Ectodermal cell (in vitro differentiated cells): ENCODE measurements around the gene NEURL3.
"Not testable (repeated sequence)": the region's sequence is repeated elsewhere in the genome, so short reads cannot be mapped to it uniquely, and the experiment has no call there.

Experiments
- H3K27ac ChIP-seq: 2 replicates; pipeline ENCODE4 v1.7.0; 2013; ENCODE audit warnings: mild to moderate bottlenecking, low read depth, low read length; ENCODE audit not compliant: insufficient read depth, poor library complexity, severe bottlenecking
- H3K27me3 ChIP-seq: 2 replicates; pipeline ENCODE4 v1.7.0; 2013; ENCODE audit warnings: mild to moderate bottlenecking, low read length; ENCODE audit not compliant: insufficient read depth, control insufficient read depth, poor library complexity, severe bottlenecking
- H3K36me3 ChIP-seq: one replicate; pipeline ENCODE4 v1.7.0; 2013; ENCODE audit warnings: low read length; ENCODE audit not compliant: control insufficient read depth, insufficient read depth
- H3K4me1 ChIP-seq: one replicate; pipeline ENCODE4 v1.7.0; 2013; ENCODE audit warnings: low read length; ENCODE audit not compliant: control insufficient read depth, insufficient read depth
- H3K4me3 ChIP-seq: 2 replicates; pipeline ENCODE4 v1.7.0; 2013; ENCODE audit warnings: low read depth, low read length, control low read depth; ENCODE audit not compliant: insufficient read depth
- H3K9me3 ChIP-seq: 2 replicates; pipeline ENCODE4 v1.7.0; 2013; ENCODE audit warnings: mild to moderate bottlenecking, low read length, moderate library complexity; ENCODE audit not compliant: control insufficient read depth
- WGBS, 2 experiments: methylation state at CpG; one replicate each; pipeline ENCODE4 v1.1.7; 2013; ENCODE audit warnings: missing lambda C conversion rate in 2 of 2; 5-methylcytosine and 5-hydroxymethylcytosine counted together

NEURL3 gene

DNA sequence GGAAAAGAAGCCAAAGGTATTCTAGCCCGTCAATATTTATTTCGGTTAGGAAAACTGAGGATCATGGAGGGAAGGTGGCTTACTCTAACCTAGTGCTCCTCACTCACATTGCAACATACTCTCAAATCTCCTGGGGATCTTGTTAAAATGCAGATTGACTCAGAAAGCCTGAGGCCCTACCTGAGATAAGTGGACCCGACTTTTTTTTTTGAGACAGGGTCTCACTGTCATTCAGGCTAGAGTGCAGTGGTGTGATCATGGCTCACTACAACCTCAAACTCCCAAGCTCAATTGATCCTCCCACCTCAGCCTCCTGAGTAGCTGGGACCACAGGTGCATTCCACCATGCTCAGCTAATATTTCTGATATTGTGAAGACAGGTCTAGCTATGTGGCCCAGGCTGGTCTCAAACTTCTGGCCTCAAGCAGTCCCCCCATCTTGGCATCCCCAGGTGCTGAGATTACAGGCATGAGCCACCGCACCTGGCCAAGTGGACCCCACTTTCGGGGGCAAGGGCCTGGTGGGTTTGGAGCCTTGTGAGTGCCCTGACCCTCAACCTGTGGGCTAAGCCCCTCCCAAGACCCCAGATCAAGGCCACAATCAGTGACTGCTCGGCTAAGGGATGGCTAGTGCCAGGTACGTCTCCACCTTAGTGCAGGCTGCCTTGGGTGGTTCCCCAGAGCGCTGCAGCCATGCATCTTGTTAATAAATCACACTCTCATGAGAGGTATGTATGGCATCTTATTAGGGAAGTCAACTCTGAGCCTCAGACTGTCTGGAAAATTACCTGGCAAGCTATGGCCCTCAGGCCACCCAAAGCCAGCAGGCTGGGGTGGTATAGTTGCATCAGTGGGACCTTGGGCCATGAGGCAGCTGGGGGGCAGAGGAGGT is 1.1 kb upstream of the NEURL3 start:
- peaks cover 12% of the 10 kb centered on the region for H3K27me3 ChIP-seq
- H3K27ac ChIP-seq = no peak overlapping the region
- no peaks in the 10 kb centered on the region for H3K9me3 ChIP-seq
- no peak overlapping the region for H3K4me3 ChIP-seq
- no peaks in the 10 kb centered on the region for H3K36me3 ChIP-seq
- WGBS, 2 experiments = 88 to 95% methylated on average over 8 of the region's 8 CpGs
- peaks cover 8% of the 10 kb centered on the region for H3K4me1 ChIP-seq

DNA sequence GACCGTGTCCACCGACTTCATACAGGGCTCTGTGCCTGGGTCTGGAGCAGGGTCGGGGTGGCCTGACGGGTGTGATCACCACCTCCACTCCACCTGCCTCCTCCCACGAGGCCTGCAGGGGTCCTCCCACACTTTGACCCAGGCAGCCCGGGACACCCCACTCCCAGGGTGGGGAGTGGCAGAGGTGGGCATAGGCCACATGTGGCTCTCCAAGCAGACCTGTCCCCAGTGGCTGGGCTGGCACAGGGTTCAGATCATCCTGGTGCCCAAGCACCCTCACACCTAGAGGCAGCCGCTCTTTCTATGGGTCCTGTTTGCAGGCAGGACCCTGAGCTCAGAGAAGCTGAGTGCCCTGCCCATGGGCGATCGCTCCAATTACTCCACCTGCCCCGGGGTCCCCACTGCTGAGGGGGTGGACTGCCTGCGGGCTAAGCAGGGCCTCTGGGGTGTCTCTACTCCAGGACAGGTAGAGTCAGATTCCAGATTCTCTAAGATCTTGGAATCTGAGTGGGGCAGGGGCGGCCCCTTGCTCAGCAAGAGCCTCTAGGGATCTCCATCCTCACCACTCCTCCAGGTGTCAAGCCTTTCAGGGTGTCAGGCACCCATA is 1.4 kb downstream of the NEURL3 start:
- peaks cover 6% of the 10 kb centered on the region for H3K27me3 ChIP-seq
- no peak overlapping the region for H3K4me3 ChIP-seq
- no peak overlapping the region for H3K27ac ChIP-seq
- no peaks in the 10 kb centered on the region for H3K9me3 ChIP-seq
- peaks cover 8% of the 10 kb centered on the region for H3K4me1 ChIP-seq
- 92% methylated on average over 12 of the region's 12 CpGs for WGBS, 2 experiments
- no peaks in the 10 kb centered on the region for H3K36me3 ChIP-seq

DNA sequence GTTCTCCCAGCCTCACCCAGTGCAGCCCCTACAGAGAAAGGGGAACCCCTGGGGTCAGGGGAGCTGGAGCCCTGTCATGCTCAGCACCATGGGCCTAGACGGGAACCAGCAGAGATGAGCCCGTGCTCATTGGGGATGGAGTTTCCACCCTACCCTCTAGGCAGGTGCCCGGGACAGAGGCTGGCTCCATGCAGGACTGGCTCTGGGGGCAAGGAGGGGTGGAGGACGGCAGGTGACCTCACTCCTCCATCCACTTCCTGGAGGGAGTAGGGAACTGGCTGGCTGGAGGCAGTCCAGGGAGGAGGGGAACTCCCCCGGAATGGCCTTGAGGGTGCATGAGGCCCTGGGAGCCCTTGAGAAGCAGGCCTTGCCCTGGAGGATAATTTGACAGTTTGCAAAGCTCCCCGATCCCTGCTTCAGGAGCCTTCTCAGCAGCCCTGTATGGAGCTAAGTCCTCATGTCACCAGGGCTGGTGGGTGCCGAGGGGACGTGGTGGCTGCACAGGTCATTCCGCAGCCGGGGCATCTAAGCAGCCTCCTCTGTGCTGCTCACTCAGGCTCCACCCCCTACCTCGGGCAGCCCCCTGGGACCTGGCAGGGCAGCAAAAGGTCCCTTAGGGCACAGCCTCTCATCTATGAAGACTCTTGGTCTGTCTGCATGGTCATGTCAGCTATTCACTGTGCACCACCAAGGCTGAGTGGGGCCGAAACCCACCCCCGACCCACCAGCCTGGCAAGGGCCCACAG is 2.1 kb downstream of the NEURL3 start:
- H3K36me3 ChIP-seq = no peaks in the 10 kb centered on the region
- 88 to 89% methylated on average over 13 of the region's 13 CpGs for WGBS, 2 experiments
- no peak overlapping the region for H3K4me3 ChIP-seq
- H3K27me3 ChIP-seq = no peaks in the 10 kb centered on the region
- peaks cover 8% of the 10 kb centered on the region for H3K4me1 ChIP-seq
- H3K27ac ChIP-seq = no peak overlapping the region
- H3K9me3 ChIP-seq = no peaks in the 10 kb centered on the region

DNA sequence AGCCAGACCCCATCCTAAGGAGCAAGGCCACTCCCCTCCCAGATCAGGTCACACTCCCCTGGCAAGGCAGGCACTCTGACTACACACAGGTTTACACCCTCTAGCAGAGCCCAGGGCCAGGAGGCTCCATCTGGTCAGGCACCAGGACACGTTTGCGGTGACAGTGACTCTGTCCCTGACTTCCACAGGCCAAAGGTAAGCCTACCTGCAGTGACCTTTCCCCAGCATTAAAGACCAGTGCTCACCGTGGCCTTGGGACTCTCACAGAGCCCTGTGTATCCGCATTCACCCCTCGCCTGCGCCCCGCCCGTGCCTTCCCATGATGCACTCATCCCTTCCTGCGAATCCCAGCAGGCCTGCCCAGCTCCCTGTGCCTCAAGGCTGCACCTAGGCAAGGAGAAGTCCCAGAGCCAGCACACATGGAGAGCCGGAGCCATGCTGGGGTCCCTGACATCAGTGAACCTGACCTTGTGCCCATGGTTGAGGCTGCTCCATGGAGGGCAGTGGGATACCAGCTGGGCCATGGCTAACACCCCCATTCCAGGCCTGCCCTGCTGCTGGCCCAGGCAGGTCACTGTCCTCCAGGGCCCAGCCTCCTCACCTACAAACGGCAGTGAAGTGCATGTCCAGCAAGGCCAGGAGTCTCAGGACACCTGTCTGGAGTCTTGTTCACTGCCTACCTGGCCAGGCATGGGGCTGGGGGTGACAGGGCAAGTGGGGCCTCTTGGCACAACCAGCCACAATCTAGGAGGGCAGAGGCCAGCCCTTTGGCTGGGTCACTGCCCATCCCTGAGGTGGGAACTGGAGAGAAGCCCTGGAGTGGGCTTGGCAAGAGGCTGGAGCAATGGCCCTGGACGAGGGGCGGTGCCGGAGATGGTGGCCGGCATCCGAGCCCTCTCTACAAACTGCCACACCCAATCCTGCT is 3.0 kb downstream of the NEURL3 start:
- WGBS, 2 experiments = 90 to 91% methylated on average over 16 of the region's 16 CpGs
- no peaks in the 10 kb centered on the region for H3K9me3 ChIP-seq

DNA sequence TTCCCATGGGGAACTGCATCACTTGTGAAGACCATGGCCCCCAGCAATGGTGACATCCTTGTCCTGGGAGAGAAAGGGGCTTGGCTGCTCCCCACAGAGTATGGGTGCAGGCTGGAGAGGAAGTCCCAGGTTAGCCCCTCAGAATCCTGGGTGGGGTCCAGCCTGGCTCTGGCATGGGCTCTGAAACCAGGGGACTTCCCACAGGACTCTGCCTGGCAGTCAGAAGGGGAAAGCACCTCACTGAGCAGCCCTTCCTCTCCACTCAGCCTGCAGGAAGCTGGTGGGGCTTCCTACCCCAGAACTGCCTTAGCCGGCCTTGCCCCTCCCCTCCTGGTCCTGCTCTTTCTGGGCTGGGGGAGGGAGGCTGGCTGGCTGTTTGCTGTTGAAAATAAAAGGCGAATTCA is 3.7 kb downstream of the NEURL3 start:
- H3K4me3 ChIP-seq = no peak overlapping the region
- no peaks in the 10 kb centered on the region for H3K36me3 ChIP-seq
- no peaks in the 10 kb centered on the region for H3K9me3 ChIP-seq
- no peaks in the 10 kb centered on the region for H3K27me3 ChIP-seq
- WGBS, 2 experiments = 44 to 77% methylated on average over 1 to 2 of the region's 2 CpGs
- H3K27ac ChIP-seq = no peak overlapping the region
- H3K4me1 ChIP-seq = peaks cover 8% of the 10 kb centered on the region

More for the DNA sequence above, 3.0 kb downstream of the NEURL3 start:
- H3K27ac ChIP-seq = no peak overlapping the region
- H3K4me3 ChIP-seq = no peak overlapping the region
- H3K27me3 ChIP-seq = no peaks in the 10 kb centered on the region
- peaks cover 8% of the 10 kb centered on the region for H3K4me1 ChIP-seq
- no peaks in the 10 kb centered on the region for H3K36me3 ChIP-seq

DNA sequence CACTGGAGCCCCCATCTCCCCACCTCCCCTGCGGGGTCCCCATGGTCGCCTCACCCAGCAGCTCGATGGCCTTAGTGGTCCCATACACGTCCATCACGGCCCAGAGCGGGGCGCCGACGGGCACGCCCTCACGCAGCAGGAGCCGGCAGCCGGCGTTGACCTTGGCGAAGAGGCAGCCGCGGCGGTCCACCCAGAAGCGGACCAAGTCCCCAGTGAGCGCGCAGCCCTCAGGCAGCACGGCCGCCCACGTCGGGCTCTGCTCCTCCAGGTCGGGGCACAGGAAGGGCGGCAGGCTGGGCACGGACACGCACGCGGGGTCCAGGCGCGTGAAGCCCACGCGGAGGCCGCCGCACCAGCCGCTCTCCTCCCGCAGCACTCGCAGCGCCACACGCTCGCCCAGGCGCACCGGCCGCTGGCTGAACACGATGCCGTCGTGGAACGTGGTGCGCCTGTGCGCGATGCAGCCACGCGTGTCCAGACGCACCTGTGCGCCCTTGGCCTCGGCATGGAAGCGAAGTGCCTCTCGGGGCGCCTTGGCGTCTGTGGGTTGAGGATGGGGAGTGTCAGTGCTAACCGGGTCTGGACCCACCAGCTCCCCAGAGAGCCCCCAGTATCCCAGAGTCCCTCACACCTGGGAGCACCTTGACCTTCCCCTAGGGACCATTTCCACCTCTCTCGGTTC is 4.6 kb downstream of the NEURL3 start:
- Histone ChIP-seq H3K4me3 (no peak overlapping the region), H3K36me3 (no peaks in the 10 kb centered on the region), H3K9me3 (no peaks in the 10 kb centered on the region), H3K4me1 (peaks cover 8% of the 10 kb centered on the region), H3K27me3 (no peaks in the 10 kb centered on the region), H3K27ac (no peak overlapping the region)
- WGBS, 2 experiments = 95 to 96% methylated on average over 64 of the region's 64 CpGs

DNA sequence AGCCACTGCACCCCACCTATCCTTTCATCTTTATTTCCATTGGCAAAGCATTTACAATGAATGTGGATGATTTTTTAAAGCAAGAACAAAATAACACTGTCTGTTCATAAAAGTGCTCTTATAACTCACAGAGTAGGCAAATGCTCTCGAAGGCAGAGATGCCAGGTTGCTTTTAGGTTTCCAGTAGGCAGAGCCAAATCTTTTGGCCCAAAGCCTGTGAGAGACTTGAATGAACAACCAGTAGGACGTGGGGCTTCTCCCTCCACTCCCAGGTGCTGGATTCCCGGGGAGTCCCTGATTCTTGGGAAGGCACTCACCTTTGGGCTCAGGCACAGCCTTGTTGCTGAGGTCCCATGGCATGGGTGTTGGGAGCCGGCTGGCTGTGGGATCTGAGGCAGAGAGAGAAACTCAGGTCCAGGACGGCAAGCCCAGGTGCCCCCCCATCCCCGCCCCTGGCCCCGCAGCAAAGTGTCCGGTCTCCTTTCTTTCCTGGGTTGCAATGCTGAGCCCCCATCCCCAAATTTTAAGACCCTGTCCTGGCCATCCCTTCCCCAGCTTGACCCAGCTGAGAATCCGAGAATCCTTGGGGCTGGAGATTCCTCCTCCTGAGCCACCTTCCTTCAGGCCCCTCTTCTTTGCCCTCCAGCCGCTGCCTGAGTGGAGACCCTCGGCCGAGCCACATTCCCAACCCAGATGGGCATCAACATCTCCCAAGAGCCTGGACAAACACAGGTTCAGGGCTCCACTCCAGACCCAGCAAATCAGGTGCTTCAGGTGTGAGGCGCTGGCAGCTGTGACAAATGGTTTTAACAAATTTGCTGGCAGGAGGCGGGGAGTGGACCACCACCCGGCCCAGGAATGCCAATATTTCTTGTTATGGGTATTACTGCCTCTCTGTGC is 5.8 kb downstream of the NEURL3 start:
- no peaks in the 10 kb centered on the region for H3K9me3 ChIP-seq
- no peak overlapping the region for H3K27ac ChIP-seq
- no peaks in the 10 kb centered on the region for H3K36me3 ChIP-seq
- H3K27me3 ChIP-seq = no peaks in the 10 kb centered on the region
- H3K4me1 ChIP-seq = peaks cover 8% of the 10 kb centered on the region
- no peak overlapping the region for H3K4me3 ChIP-seq
- WGBS, 2 experiments = 92% methylated on average over 15 of the region's 15 CpGs

DNA sequence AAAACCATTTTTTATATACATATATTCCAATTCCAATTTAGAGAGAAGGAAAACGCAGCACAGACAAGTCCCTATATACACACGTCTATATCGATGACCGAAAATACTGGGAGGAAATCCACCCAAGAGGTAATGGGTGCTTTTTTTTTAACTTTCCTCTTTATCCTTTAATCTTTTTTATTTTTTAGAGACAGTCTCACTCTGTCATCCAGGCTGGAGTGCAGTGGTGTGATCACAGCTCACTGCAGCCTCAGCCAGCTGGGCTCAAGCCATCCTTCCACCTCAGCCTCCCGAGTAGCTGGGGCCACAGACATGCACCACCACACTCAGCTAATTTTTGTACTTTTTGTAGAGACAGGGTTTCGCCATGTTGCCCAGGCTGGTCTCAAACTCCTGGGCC is 6.5 kb downstream of the NEURL3 start:
- H3K4me1 ChIP-seq, H3K36me3 ChIP-seq, H3K4me3 ChIP-seq, H3K27ac ChIP-seq, H3K27me3 ChIP-seq, H3K9me3 ChIP-seq: not testable (repeated sequence)
- whole genome bisulfite sequencing, 2 experiments = 94 to 97% methylated on average over 6 of the region's 6 CpGs
